GM12801 (cell line): ENCODE results near the gene MGAM2.

Experiments used
- TF ChIP-seq, protein P1 (sequence below): IDR thresholded peaks from one replicate; pipeline ENCODE4 v1.5.1; 2011; ENCODE audit warnings: control low read depth; ENCODE audit not compliant: insufficient read length; ENCODE audit errors: extremely low read depth

MGAM2 gene

DNA sequence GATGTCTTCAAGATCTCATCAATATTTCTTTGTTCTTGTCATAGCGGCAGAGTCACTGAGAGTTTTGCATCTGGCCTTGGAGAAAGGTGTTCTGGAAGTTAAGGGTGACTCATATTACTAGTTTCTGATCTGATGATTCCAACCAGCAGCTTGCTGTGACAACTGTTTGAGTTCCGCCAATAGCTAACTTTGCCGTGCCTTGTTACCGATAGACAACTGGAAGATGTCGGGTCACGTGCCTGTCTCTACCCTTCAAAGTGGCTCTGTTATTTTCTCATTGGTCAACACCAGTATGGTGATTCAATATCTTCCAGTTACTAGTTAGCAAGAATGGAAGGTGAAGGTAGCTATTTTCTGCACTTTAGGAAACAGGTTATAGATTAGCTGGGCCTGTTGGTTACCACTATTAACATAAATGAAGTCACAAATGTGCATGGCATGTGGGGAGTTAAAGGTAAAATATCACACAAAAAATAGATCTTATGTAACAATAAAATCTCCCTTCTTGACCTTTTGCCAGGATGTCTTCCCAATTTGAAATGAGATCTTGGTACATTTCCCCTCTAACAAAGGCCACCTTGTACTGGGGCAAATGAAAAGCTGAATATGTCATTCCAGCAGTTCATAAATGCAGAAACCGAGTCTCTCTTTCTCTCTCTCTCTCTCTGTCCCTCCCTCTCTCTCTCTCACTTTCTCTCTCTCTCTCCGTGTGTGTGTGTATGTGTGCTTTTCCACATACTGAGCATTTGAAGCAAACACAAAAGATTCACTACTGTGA, 2.6 kb upstream of the MGAM2 start:
- TF ChIP-seq, protein P1, sequence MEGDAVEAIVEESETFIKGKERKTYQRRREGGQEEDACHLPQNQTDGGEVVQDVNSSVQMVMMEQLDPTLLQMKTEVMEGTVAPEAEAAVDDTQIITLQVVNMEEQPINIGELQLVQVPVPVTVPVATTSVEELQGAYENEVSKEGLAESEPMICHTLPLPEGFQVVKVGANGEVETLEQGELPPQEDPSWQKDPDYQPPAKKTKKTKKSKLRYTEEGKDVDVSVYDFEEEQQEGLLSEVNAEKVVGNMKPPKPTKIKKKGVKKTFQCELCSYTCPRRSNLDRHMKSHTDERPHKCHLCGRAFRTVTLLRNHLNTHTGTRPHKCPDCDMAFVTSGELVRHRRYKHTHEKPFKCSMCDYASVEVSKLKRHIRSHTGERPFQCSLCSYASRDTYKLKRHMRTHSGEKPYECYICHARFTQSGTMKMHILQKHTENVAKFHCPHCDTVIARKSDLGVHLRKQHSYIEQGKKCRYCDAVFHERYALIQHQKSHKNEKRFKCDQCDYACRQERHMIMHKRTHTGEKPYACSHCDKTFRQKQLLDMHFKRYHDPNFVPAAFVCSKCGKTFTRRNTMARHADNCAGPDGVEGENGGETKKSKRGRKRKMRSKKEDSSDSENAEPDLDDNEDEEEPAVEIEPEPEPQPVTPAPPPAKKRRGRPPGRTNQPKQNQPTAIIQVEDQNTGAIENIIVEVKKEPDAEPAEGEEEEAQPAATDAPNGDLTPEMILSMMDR, result no peak

DNA sequence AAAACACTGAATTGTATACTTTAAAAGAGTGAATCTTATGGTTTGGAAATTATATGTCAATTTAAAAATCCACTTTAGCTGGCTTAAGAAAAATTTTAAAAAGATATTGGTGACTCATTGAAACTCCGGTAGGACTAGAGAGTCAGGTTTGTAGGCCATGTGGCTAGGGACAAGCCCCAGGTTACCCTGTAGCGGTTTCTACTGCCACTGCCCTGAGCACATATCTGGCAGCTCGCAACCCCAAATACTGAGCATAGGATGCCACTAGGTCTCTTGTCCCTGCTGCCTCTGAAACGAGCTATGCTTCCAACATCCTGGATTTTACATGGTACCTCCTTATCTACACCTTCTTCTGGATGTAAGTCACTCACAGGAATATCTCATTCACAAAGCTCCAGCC, 1.4 kb upstream of the MGAM2 start:
- TF ChIP-seq, protein P1, result no peak

DNA sequence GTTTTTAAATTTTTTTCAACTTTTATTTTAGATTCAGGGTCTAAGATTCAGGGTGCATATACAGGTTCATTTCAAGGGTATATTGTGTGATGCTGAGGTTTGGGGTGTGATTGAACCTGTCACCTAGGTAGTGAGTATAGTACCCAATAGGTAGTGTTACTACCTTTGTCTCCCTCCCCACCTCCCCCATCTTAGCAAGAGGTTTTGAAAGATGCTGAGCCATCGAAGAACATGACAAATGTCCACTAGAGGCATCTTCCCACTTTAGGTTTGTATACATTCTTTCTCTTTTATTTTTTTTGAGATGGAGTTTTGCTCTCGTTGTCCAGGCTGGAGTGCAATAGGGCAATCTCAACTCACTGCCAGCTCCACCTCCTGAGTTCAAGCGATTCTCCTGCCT, 880 bp upstream of the MGAM2 start:
- TF ChIP-seq, protein P1, result no peak

DNA sequence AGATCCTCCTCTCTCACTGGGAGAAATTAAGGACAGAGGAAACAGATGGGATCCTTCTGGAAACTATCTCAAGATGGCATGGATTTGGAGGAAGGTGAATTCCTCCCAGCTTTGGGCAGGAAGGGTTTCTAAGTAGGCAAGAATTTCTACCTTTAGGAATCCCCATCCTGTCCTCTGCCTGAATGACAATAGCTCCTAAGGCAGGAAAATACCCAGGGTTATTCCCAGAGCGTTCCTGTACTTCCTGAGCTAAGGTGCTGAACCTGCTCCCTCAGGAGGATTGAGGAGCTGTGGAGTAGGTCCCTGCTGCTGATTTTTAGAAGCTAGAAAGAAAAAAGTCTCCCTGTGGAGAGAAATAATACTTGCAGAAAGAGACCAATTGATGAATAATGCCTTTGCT, 568 bp downstream of the MGAM2 start:
- TF ChIP-seq, protein P1, result no peak

DNA sequence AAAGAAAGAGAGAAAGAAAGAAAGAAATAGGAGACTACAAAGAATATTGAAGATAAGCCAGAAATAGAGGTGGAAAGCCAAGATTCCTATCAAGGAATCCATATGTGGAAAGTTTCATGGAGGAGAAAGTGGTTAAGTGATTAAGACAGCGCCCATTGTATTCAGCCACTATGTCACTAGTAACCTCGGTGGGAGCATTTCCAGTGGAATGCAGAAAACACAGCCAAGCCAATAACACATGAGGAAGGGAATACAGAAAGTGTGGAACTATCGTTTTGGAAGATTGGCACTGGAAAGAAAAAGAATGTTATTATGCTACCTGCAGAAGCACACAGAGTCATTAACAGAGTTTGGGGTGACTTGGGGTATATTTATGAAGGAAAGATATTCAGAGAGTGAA, 2.7 kb downstream of the MGAM2 start:
- TF ChIP-seq, protein P1, result no peak

DNA sequence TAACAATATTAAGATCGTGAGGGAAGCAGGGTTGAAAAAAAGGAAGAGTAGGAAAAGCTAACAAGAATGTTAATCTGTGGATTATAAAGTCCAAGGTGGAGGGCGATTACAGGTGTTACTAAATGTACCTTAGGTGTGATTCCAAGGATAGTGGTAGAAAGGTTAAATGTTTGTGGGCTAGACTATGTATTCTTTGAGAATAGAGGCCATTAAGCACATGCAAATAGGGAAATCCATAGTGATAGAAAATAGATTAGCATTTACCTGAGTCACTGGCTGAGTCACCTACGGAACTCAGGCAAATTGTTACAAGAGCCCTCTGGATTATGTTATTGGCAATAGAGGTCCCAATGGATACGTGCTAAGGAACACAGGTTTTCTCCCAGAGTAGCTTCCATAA, 9.0 kb downstream of the MGAM2 start:
- TF ChIP-seq, protein P1, result no peak

DNA sequence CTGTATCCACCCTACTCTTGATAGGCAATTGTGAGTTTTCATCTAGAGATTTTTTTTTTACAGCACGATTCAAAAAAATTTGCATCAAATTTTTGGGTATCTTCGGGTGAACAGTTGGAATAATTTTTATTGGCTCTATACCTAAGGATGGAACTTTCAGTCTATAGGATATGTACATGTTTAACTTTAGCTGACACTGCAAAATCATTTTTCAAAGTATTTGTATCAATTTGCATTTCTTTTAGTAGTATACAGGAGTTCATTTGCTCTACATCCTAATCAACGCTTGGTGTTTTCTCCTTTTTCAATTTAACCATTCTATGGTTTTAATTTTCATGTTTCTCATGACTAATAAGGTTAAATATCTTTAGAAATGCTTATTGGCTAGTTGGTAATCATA, 11.7 kb downstream of the MGAM2 start:
- TF ChIP-seq, protein P1, result no peak
